SU-DHL-6 (cell line): ENCODE data around the gene ZIC4.

ENCODE experiments used
- H2AFZ ChIP-seq: fragments of 200-600 bp; sonication (generic); 2 replicates; pipeline ENCODE4 v1.6.1; 2014; ENCODE audit warnings: low read depth, mild to moderate bottlenecking, moderate library complexity, mixed read lengths, antibody characterized with exemption, low read length; ENCODE audit not compliant: severe bottlenecking
- H3F3A ChIP-seq: fragments of 200-600 bp; shearing (Covaris generic); 2 replicates; pipeline ENCODE4 v1.6.0; 2016; ENCODE audit warnings: antibody characterized with exemption, mild to moderate bottlenecking; ENCODE audit not compliant: insufficient read depth
- H3K27ac ChIP-seq: fragments of 200-600 bp; sonication (generic); 2 replicates; pipeline ENCODE4 v1.5.1; 2016; ENCODE audit warnings: low read depth, mild to moderate bottlenecking, low read length, moderate library complexity, mixed read lengths
- H3K27me3 ChIP-seq: fragments of 200-600 bp; sonication (generic), shearing (Covaris generic); 2 replicates; pipeline ENCODE4 v1.6.0; 2014; ENCODE audit warnings: mild to moderate bottlenecking, low read length
- H3K36me3 ChIP-seq: fragments of 200-600 bp; sonication (generic); 2 replicates; pipeline ENCODE4 v1.6.1; 2014; ENCODE audit warnings: mild to moderate bottlenecking, low read length, mixed read lengths
- H3K4me2 ChIP-seq: fragments of 300-600, 200-600 bp; shearing (Covaris generic), sonication (generic); 2 replicates; pipeline ENCODE4 v1.6.0; 2014; ENCODE audit warnings: low read length, low read depth, mild to moderate bottlenecking; ENCODE audit not compliant: poor library complexity, severe bottlenecking
- H3K4me3 ChIP-seq: fragments of 200-600 bp; sonication (generic); 2 replicates; pipeline ENCODE4 v1.5.1; 2014; ENCODE audit warnings: antibody characterized with exemption, low read length, mild to moderate bottlenecking, mixed read lengths; ENCODE audit not compliant: insufficient read depth, poor library complexity, severe bottlenecking
- H3K79me2 ChIP-seq: fragments of 200-600 bp; sonication (generic); 2 replicates; pipeline ENCODE4 v1.6.1; 2014; ENCODE audit warnings: mild to moderate bottlenecking, low read length, moderate library complexity; ENCODE audit not compliant: insufficient read depth
- H3K9ac ChIP-seq: fragments of 200-600 bp; sonication (generic); 2 replicates; pipeline ENCODE4 v1.7.0; 2014; ENCODE audit warnings: mild to moderate bottlenecking, low read length
- H3K9me2 ChIP-seq: fragments of 200-600 bp; sonication (generic); replicated peaks from 2 replicates; pipeline ENCODE4 v1.6.1; 2014; ENCODE audit warnings: low read length; ENCODE audit not compliant: insufficient read depth
- H3K9me3 ChIP-seq: fragments of 200-600 bp; sonication (generic); 2 replicates; pipeline ENCODE4 v1.6.1; 2014; ENCODE audit warnings: low read length, mixed read lengths; ENCODE audit not compliant: insufficient read depth
- H4K20me1 ChIP-seq: fragments of 200-600 bp; sonication (generic); 2 replicates; pipeline ENCODE4 v1.6.1; 2014; ENCODE audit warnings: low read depth, mild to moderate bottlenecking, antibody characterized with exemption, low read length, moderate library complexity, mixed read lengths
- EZH2phosphoT487 ChIP-seq: fragments of 200-600 bp; sonication (generic), shearing (Covaris generic); conservative IDR thresholded peaks from 2 replicates; pipeline ENCODE4 v1.6.1; 2018; ENCODE audit warnings: mild to moderate bottlenecking, antibody characterized with exemption, low read length, moderate library complexity, mixed read lengths
- TF ChIP-seq, protein P1 (sequence below): fragments of 200-600 bp; sonication (generic); IDR thresholded peaks from one replicate; pipeline ENCODE4 v1.5.1; 2017; ENCODE audit warnings: antibody characterized with exemption, mild to moderate bottlenecking, low read length, moderate library complexity; ENCODE audit not compliant: insufficient read depth, poor library complexity, severe bottlenecking

Gene ZIC4

GRCh38 chr3:147412261-147412916, 6.0 kb upstream of the ZIC4 start:
- Histone ChIP-seq H3F3A (no peaks in the 10 kb centered on the region), H3K4me3 (no peak overlapping the region), H3K27me3 (no peaks in the 10 kb centered on the region), H3K9me3 (no peaks in the 10 kb centered on the region), H3K27ac (no peak overlapping the region), H3K4me2 (no peak overlapping the region), H3K79me2 (no peaks in the 10 kb centered on the region), H3K9me2 (no peaks in the 10 kb centered on the region), H3K36me3 (no peaks in the 10 kb centered on the region), H4K20me1 (no peaks in the 10 kb centered on the region), H3K9ac (no peak overlapping the region), H2AFZ (no peak overlapping the region)
- TF ChIP-seq, protein P1, sequence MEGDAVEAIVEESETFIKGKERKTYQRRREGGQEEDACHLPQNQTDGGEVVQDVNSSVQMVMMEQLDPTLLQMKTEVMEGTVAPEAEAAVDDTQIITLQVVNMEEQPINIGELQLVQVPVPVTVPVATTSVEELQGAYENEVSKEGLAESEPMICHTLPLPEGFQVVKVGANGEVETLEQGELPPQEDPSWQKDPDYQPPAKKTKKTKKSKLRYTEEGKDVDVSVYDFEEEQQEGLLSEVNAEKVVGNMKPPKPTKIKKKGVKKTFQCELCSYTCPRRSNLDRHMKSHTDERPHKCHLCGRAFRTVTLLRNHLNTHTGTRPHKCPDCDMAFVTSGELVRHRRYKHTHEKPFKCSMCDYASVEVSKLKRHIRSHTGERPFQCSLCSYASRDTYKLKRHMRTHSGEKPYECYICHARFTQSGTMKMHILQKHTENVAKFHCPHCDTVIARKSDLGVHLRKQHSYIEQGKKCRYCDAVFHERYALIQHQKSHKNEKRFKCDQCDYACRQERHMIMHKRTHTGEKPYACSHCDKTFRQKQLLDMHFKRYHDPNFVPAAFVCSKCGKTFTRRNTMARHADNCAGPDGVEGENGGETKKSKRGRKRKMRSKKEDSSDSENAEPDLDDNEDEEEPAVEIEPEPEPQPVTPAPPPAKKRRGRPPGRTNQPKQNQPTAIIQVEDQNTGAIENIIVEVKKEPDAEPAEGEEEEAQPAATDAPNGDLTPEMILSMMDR, result no peak
- no peak for TF ChIP-seq EZH2phosphoT487

DNA sequence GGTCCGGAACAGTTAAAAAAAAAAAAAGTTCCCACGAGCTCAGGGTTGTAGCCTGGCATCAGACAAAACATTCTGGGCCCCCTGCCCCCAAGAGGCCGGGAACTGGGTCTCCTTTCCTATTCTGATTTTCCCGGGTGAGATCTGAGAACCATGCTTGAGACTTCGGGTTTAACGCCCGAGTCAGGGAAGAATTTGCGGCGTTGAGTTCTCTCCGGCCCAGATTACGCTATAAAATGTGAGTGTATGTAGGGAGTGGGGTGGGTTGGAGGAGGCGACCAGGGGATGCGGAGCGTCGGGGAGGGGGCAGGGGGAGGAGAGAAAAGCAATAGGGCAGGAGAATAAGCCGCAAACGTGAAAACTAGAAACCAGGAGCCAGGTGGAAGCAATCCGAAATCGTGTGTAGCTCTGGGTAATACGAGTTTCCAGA, 5.5 kb upstream of the ZIC4 start:
- Histone ChIP-seq H3K9me3 (no peaks in the 10 kb centered on the region), H3K4me2 (no peak overlapping the region), H3K4me3 (no peak overlapping the region), H3K9ac (no peak overlapping the region), H3K27ac (no peak overlapping the region), H3K9me2 (no peaks in the 10 kb centered on the region), H3K79me2 (no peaks in the 10 kb centered on the region), H3K36me3 (no peaks in the 10 kb centered on the region), H2AFZ (no peak overlapping the region), H3K27me3 (no peaks in the 10 kb centered on the region), H4K20me1 (no peaks in the 10 kb centered on the region), H3F3A (no peaks in the 10 kb centered on the region)
- TF ChIP-seq, protein P1, result no peak
- TF ChIP-seq EZH2phosphoT487, result no peak

DNA sequence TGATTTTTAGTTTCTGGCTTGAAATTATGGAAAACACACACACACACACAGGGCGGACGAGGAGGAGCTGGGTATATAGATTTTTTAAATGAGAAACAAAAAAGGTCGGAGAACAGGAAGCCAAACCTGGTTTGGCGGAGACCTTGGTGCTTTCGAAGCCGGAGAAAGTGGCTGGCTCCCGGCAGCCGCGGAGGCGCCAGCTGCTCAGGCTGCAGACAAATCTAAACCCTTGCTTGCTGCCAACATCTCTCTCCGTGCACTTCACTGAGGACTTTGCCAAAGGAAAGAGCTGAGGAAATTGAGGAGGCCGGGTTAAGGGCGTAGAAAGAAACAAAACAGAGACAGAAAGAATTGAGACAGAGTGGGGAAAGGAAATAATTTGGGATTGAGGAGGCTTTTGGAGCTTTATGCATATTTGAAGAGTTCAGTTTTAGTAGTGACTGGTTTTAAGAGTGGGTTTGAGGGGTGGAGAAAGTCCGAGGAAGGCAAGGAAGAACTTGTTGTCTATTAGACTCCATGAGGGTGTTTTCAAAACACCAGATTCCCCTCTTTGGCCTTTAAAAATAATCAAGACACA, 5.0 kb upstream of the ZIC4 start:
- Histone ChIP-seq H3K9me3 (no peaks in the 10 kb centered on the region), H3K27me3 (no peaks in the 10 kb centered on the region), H3K79me2 (no peaks in the 10 kb centered on the region), H3K27ac (no peak overlapping the region), H3F3A (no peaks in the 10 kb centered on the region), H4K20me1 (no peaks in the 10 kb centered on the region), H3K36me3 (no peaks in the 10 kb centered on the region), H3K4me2 (no peak overlapping the region), H3K4me3 (no peak overlapping the region), H2AFZ (no peak overlapping the region), H3K9me2 (no peaks in the 10 kb centered on the region), H3K9ac (no peak overlapping the region)
- no peak for TF ChIP-seq EZH2phosphoT487

DNA sequence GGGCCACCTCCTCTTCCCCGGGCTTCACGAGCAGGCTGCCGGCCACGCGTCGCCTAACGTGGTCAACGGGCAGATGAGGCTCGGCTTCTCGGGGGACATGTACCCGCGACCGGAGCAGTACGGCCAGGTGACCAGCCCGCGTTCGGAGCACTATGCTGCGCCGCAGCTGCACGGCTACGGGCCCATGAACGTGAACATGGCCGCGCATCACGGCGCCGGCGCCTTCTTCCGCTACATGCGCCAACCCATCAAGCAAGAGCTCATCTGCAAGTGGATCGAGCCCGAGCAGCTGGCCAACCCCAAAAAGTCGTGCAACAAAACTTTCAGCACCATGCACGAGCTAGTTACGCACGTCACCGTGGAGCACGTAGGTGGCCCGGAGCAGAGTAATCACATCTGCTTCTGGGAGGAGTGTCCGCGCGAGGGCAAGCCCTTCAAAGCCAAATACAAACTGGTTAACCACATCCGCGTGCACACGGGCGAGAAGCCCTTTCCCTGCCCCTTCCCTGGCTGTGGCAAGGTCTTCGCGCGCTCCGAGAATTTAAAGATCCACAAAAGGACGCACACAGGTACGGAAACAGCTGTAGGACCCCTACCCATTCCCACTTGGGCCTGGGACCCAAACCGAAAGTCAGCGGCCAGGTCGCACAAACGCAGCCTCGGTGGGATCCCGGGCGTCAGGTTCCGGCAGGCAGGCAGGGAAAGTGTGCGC, 4.3 kb upstream of the ZIC4 start:
- H3K9ac ChIP-seq, result no peak overlapping the region
- H3K27ac ChIP-seq, result no peak overlapping the region
- no peaks in the 10 kb centered on the region for H3K9me2 ChIP-seq
- H3K27me3 ChIP-seq, result no peaks in the 10 kb centered on the region
- TF ChIP-seq EZH2phosphoT487, result no peak
- TF ChIP-seq, protein P1, result no peak
- no peak overlapping the region for H3K4me3 ChIP-seq
- no peaks in the 10 kb centered on the region for H3K36me3 ChIP-seq
- H3F3A ChIP-seq, result no peaks in the 10 kb centered on the region
- H4K20me1 ChIP-seq, result no peaks in the 10 kb centered on the region
- H2AFZ ChIP-seq, result no peak overlapping the region
- H3K9me3 ChIP-seq, result no peaks in the 10 kb centered on the region
- H3K4me2 ChIP-seq, result no peak overlapping the region
- no peaks in the 10 kb centered on the region for H3K79me2 ChIP-seq
